GM19395 (cell line): ENCODE results near the gene GIMAP4.
"Not testable (repeated sequence)": the region's sequence is repeated elsewhere in the genome, so short reads cannot be mapped to it uniquely, and the experiment has no call there.

ENCODE experiments used
- ATAC-seq: cut with Tn5 transposase; IDR thresholded peaks from one replicate; pipeline ENCODE4 v1.9.1; 2021; ENCODE audit warnings: mild to moderate bottlenecking, moderate library complexity; ENCODE audit not compliant: unreplicated experiment

Gene GIMAP4

GRCh38 chr7:150567169-150567568, at the start of gene GIMAP4:
TSS of gene GIMAP4 (plus strand) at chr7:150567390. CDS start at chr7:150569902, 2,512 bp downstream.
- no peak for ATAC-seq

GRCh38 chr7:150519310-150519709, 47.9 kb upstream of the GIMAP4 start:
- ATAC-seq: no peak

GRCh38 chr7:150520145-150520544, 47.0 kb upstream of the GIMAP4 start:
- no peak for ATAC-seq

GRCh38 chr7:150522931-150523330, 44.3 kb upstream of the GIMAP4 start:
- ATAC-seq: not testable (repeated sequence)

- ATAC-seq: no peak
These were observed 43.2 kb upstream of the GIMAP4 start for GRCh38 chr7:150524018-150524417.

DNA sequence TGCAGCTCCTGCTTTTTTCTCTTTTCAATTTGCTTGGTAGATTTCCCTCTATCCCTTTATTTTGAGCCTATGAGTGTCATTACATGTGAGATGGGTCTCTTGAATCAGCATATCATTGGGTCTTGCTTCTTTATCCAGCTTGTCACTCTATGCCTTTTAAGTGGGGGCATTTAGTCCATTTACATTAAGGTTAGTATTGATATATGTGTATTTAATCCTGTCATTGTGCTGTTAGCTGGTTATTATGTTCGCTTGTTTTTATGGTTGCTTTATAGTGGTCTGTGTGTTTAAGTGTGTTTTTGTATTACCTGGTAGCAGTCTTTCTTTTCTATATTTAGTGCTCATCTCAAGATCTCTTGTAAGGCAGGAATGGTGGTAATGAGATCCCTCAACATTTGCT, 35.5 kb upstream of the GIMAP4 start:
- no peak for ATAC-seq

GRCh38 chr7:150538259-150538658, 28.9 kb upstream of the GIMAP4 start:
- ATAC-seq: no peak

- no peak for ATAC-seq
These were observed 14.0 kb upstream of the GIMAP4 start for GRCh38 chr7:150553163-150553562.

DNA sequence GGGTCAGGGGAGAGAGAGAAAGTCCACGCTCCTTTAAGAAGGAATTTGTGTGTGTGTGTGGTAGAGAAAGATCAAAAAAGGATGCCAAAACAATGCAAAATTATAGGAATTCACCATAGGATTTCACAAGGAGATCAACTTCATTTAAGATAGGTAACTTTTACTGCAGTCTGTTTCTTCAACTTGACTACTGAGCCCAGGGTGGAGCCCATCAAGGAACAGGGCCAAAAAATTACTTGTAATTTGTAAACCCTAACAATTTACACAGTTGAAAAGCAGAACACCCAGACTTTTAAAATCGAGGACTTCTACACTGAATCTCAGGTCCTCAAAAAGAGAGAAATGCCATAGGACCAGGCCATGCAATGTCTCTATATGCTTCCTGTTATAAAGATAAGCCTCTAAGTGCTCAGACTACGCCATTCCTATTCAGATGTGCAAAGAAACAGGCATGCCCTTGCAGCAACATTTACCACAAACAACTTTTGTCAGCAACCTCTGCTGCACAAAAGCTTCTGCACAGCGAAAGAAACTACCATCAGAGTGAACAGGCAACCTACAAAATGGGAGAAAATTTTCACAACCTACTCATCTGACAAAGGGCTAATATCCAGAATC, 10.6 kb upstream of the GIMAP4 start:
- no peak for ATAC-seq

DNA sequence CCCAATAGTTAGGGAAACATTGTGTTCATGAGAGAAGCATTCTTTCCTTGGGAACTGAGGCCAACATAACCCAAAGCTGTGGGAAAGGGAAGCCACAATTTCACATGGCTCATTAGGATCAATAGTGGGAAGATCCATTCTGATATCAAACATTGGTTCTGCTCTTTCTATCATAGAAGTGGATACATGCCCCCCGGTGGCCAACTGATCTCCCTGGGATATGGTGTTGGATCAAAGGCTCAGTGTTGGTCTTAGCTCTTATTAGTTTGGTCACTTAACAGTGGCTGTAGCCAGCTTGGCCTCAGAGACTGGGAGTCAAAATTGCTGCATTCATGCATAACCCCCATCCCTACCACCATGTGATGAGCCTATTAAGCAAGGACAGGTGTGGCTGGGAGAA, 6.7 kb upstream of the GIMAP4 start:
- no peak for ATAC-seq

- ATAC-seq: no peak
These were observed 4.3 kb upstream of the GIMAP4 start for GRCh38 chr7:150562919-150563318.

GRCh38 chr7:150564006-150564405, 3.2 kb upstream of the GIMAP4 start:
- ATAC-seq: no peak

DNA sequence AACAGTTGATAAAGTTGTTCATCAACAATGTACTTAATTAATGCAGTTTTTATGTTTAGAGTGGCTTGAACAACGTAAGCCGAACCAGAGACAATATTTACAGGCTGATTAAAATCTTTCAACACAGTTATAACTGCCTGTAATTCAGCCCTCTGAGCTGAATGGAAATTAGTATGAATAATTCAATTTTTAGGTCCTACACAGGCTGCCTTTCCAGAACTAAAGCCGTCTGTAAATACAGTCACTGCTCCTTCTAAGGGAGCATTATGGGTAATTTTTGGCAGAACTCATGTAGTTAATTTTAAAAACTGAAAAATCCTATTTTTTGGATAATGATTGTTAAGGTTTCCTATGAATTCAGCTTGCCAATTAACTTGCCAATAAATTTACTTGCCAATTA, 2.6 kb upstream of the GIMAP4 start:
- no peak for ATAC-seq

GRCh38 chr7:150565239-150565638, 2.0 kb upstream of the GIMAP4 start:
- ATAC-seq: no peak

- ATAC-seq: no peak
These were observed 1.1 kb upstream of the GIMAP4 start for GRCh38 chr7:150566123-150566522.

GRCh38 chr7:150566572-150566971, 618 bp upstream of the GIMAP4 start:
- ATAC-seq: no peak

DNA sequence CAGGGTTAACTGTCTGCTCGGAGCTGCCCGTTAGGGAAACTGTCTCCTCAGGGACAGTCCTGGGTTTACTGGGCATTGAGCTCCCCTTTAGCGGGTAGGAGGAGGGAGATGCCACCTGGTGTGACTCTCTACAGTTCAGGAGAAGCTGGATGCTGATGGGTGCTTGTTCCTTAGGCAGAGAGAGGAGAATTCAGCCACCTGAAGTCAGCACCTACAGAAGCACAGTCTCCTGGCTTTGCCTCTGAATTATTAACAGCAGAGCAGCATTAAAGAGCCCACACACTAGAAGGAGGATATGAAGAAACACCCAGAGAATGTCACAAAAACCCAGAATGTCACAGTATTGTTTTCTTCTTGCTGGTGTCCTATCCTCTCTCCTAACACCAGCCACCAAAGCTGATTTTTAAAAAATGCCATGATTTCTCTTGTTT, 696 bp downstream of the GIMAP4 start:
- no peak for ATAC-seq

DNA sequence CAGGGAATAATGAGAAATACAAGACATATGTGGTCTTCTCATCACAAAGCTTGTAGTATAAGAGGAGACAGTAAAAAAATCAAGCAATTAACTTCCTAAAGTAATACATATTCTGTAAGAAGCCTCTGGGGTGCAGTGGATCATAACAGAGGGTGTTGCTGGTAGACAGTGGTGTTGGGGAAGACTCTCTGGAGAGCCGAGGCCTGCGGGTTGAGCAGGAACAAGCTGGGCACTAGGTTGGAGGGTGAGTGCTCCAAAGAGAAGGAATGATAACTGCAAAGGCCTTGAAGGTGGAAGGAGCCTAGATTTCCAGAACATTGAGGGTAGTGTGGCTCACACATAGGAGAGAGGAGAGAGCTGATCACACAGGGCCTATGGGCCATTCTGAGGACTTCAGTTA, 1.5 kb downstream of the GIMAP4 start:
- ATAC-seq: no peak

DNA sequence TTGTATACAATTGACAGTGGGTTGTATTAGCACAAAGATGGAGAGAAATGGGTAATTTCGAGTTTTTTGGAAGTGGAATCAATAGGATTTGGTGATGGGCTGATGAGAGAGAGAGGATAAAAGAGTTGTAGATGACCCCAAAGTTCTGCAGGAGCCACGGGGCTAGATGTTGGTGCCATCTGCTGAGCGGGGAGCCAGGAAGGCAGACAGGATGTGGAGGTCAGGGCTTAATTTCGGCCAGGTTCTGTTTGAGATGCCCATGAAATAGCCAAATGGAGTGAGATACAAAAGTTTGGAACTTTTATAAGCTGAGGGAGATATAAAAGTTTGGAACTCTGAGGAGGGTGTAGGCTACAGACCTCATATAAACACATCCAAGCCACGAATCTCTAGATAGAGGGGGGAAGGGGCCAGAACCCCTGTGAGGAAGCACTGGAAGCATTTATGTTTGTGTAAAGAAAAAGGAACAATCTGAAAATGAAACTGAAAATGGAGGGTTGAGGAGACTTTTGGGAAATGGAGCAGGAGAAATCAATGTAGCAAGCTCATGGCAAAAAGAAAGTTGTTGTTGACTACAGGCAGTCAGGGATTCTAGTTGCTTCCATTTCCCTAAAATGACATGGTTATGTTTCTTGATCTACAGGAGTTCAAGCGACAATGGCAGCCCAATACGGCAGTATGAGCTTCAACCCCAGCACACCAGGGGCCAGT, 2.2 kb downstream of the GIMAP4 start:
- ATAC-seq: no peak

DNA sequence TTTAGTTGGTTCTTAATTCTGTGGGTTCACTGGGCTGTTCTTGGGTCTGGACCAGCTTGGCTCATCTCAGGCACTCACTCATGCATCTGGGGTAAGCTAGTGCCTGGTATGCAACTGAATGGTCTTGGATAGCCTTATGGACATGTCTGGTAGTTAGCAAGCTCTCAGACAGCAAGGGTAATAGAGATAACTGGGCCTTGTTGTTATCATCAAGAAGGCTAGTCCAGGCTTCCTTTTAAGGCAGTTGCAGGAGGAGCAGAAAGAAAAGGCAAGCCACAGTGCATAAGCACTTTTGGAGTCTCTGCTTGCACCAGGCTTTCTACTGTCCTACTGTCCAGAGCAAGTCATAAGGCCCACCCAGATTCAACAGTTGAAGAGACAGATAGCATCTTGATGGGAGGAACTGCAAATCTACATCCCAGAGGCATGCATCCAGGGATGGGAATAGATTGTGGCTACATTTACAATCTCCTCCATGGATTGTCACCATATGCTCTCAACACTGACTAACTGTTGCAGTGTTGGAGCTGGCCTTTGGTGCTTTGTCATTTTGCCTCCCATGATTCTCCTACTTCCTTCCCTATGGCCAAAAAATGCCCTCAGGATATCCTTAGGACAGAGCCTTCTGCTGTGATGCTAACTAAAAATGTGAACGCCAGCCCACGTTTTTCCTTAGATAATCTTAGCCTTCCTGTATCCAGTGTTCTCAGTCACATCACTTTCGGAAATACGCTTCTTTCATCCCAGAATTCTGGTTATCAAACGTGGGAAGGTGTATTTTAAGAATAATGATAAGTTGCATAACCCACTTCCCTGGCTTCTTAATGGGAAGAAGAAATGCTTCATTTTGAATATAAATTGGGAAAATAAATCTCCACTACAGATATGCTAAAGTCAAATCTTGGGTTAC, 3.6 kb downstream of the GIMAP4 start:
- no peak for ATAC-seq

DNA sequence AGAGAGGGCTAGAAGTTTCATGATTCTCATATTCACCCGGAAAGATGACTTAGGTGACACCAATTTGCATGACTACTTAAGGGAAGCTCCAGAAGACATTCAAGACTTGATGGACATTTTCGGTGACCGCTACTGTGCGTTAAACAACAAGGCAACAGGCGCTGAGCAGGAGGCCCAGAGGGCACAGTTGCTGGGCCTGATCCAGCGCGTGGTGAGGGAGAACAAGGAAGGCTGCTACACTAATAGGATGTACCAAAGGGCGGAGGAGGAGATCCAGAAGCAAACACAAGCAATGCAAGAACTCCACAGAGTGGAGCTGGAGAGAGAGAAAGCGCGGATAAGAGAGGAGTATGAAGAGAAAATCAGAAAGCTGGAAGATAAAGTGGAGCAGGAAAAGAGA, 5.3 kb downstream of the GIMAP4 start:
- no peak for ATAC-seq
